ENCODE results near the gene RNASE2. TPM values are rescaled to one million over a fixed set of nuclear protein-coding genes. Genes with fewer than 3 reads are reported as not detected.

The RNASE2 gene
- total RNA-seq, 2 donors from 2014 or later: 6.9 to 7.2 TPM

DNA sequence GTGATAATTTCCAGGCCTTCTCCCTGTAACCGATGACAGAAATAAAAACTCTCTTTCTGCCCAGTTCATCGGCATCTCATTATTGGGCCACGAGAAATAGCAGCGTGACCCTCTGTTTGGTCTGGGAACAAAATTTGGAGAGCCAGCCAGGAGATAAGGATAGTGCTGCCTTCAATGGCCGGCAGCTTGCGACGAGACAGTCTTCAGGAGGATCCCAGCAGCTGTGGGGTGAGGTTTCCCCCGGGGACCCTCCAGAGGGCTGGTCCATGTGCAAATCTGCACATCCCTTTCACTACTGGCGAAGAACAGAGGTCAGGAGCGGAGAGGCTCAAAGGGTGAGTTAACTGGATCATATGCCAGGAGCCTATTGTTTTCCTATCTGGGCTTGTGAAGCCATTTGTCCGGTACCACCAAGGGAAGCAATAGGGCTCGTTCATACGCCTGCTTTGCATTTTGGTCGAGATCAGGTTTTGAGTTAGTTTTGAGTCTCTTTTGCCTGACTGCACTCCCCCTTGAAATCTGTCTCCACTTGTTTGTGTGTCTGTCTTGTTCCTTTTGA is 48.6 kb downstream of the RNASE2 start:
- DNase-seq (ENCODE audit: low spot score) (no peak), ATAC-seq (ENCODE audit: insufficient number of reproducible peaks, low FRiP score, low read depth) (no peak)
- Histone ChIP-seq H3K9me3 (no peaks in the 10 kb centered on the region), H3K4me3 (no peak overlapping the region), H3K36me3 (no peaks in the 10 kb centered on the region), H3K4me1 (ENCODE audit: control insufficient read depth in 1 of 2, low read depth in 2 of 2) (peaks cover 0 to 4% of the 10 kb centered on the region in 2 donors), H3K27ac (no peak overlapping the region), H3K27me3 (replicated peaks; ENCODE audit: insufficient read depth) (no peaks in the 10 kb centered on the region)
- TF ChIP-seq CTCF (IDR thresholded peaks at IDR 0.05): no peak

Other genes with a start within 250 kb of the RNASE2 start
- not detected for gene EDDM3A, start 209.6 kb upstream of the RNASE2 start, total RNA-seq
- gene EDDM3B, start 187.1 kb upstream of the RNASE2 start, total RNA-seq: not detected
- 10 to 100 TPM; 26.3 to 39.0 TPM for gene RNASE6, start 174.2 kb upstream of the RNASE2 start, total RNA-seq
- 100 to 1,000 TPM; 537 to 922 TPM for gene RNASE1, start 152.6 kb upstream of the RNASE2 start, total RNA-seq
- not detected for gene RNASE3, start 64.1 kb upstream of the RNASE2 start, total RNA-seq
- gene METTL17, start 34.5 kb downstream of the RNASE2 start, total RNA-seq: 100 to 1,000 TPM in 1 of 2 donors, 10 to 100 TPM in 1; 94.8 to 141 TPM
- not detected for gene SLC39A2, start 43.8 kb downstream of the RNASE2 start, total RNA-seq
- gene NDRG2, start 69.6 kb downstream of the RNASE2 start, total RNA-seq: 100 to 1,000 TPM; 139 TPM
- gene TPPP2, start 74.7 kb downstream of the RNASE2 start, total RNA-seq: not detected
- not detected for gene RNASE13, start 79.3 kb downstream of the RNASE2 start, total RNA-seq
- gene RNASE7, start 86.9 kb downstream of the RNASE2 start, total RNA-seq: under 1 TPM in 1 of 2 donors, not detected in 1; 0.27 TPM
- not detected for gene RNASE8, start 102.3 kb downstream of the RNASE2 start, total RNA-seq
- 10 to 100 TPM; 51.0 to 61.7 TPM for gene ARHGEF40, start 114.8 kb downstream of the RNASE2 start, total RNA-seq
- 10 to 100 TPM; 34.7 to 74.2 TPM for gene ZNF219, start 143.2 kb downstream of the RNASE2 start, total RNA-seq
- gene TMEM253, start 145.6 kb downstream of the RNASE2 start, total RNA-seq: not detected
- not detected for gene OR5AU1, start 200.6 kb downstream of the RNASE2 start, total RNA-seq

Data from thoracic aorta (tissue), 2 donors.